ENCODE data around the gene FKBP5.

Gene FKBP5

GRCh38 chr6:35634316-35634715, 54.4 kb downstream of the FKBP5 start:
- Histone ChIP-seq H3K27ac (ENCODE audit: low read length) (no peak overlapping the region), H3K36me3 (replicated peaks; ENCODE audit: insufficient read depth, low read length) (no peaks in the 10 kb centered on the region)

GRCh38 chr6:35633579-35634089, 55.1 kb downstream of the FKBP5 start:
- no peaks in the 10 kb centered on the region for H3K27me3 ChIP-seq (replicated peaks; ENCODE audit: insufficient read depth, low read length)
- TF ChIP-seq EZH2phosphoT487 (IDR thresholded peaks at IDR 0.05; ENCODE audit: low read length) = no peak
- TF ChIP-seq EZH2 (optimal IDR thresholded peaks at IDR 0.05; ENCODE audit: low read depth, low read length) = no peak
- TF ChIP-seq CTCF (IDR thresholded peaks at IDR 0.05; ENCODE audit: low read length) = no peak
- H3K9me3 ChIP-seq (replicated peaks; ENCODE audit: insufficient read depth, low read length) = no peaks in the 10 kb centered on the region
- no peaks in the 10 kb centered on the region for H4K20me1 ChIP-seq (ENCODE audit: insufficient read depth, low read length)
- H3K4me1 ChIP-seq (ENCODE audit: low read length) = no peaks in the 10 kb centered on the region
- H3K4me3 ChIP-seq (ENCODE audit: low read length) = no peak overlapping the region
- no peak overlapping the region for H3K4me2 ChIP-seq (ENCODE audit: low read depth, low read length)
- H3K27ac ChIP-seq (ENCODE audit: low read length) = no peak overlapping the region
- H3K9ac ChIP-seq (ENCODE audit: low read length) = no peak overlapping the region
- H3K36me3 ChIP-seq (replicated peaks; ENCODE audit: insufficient read depth, low read length) = no peaks in the 10 kb centered on the region
- H3F3A ChIP-seq (ENCODE audit: insufficient read depth, low read length) = no peaks in the 10 kb centered on the region
- no peak overlapping the region for H2AFZ ChIP-seq (ENCODE audit: low read length)
- no peaks in the 10 kb centered on the region for H3K79me2 ChIP-seq (ENCODE audit: low read length)
- DNase-seq = no peak
- H3K9me2 ChIP-seq (replicated peaks; ENCODE audit: insufficient read depth, low read length) = no peaks in the 10 kb centered on the region

More at GRCh38 chr6:35634316-35634715, 54.4 kb downstream of the FKBP5 start:
- no peak for TF ChIP-seq CTCF (IDR thresholded peaks at IDR 0.05; ENCODE audit: low read length)
- TF ChIP-seq EZH2phosphoT487 (IDR thresholded peaks at IDR 0.05; ENCODE audit: low read length) = no peak
- TF ChIP-seq EZH2 (optimal IDR thresholded peaks at IDR 0.05; ENCODE audit: low read depth, low read length) = no peak
- Histone ChIP-seq H3K9me3 (replicated peaks; ENCODE audit: insufficient read depth, low read length) (no peaks in the 10 kb centered on the region), H3K4me2 (ENCODE audit: low read depth, low read length) (no peak overlapping the region), H3K4me1 (ENCODE audit: low read length) (no peaks in the 10 kb centered on the region), H3K27me3 (replicated peaks; ENCODE audit: insufficient read depth, low read length) (no peaks in the 10 kb centered on the region), H3K9ac (ENCODE audit: low read length) (no peak overlapping the region), H2AFZ (ENCODE audit: low read length) (no peak overlapping the region), H3K4me3 (ENCODE audit: low read length) (no peak overlapping the region), H3F3A (ENCODE audit: insufficient read depth, low read length) (no peaks in the 10 kb centered on the region), H3K79me2 (ENCODE audit: low read length) (no peaks in the 10 kb centered on the region), H3K9me2 (replicated peaks; ENCODE audit: insufficient read depth, low read length) (no peaks in the 10 kb centered on the region), H4K20me1 (ENCODE audit: insufficient read depth, low read length) (no peaks in the 10 kb centered on the region)
- DNase-seq = no peak

- Histone ChIP-seq H3K9me3 (replicated peaks; ENCODE audit: insufficient read depth, low read length) (no peaks in the 10 kb centered on the region), H3K9ac (ENCODE audit: low read length) (no peak overlapping the region), H3K9me2 (replicated peaks; ENCODE audit: insufficient read depth, low read length) (no peaks in the 10 kb centered on the region), H4K20me1 (ENCODE audit: insufficient read depth, low read length) (no peaks in the 10 kb centered on the region), H3F3A (ENCODE audit: insufficient read depth, low read length) (no peaks in the 10 kb centered on the region), H3K27ac (ENCODE audit: low read length) (no peak overlapping the region), H3K79me2 (ENCODE audit: low read length) (no peaks in the 10 kb centered on the region), H3K4me2 (ENCODE audit: low read depth, low read length) (no peak overlapping the region), H3K36me3 (replicated peaks; ENCODE audit: insufficient read depth, low read length) (no peaks in the 10 kb centered on the region), H3K4me3 (ENCODE audit: low read length) (no peak overlapping the region), H3K4me1 (ENCODE audit: low read length) (no peaks in the 10 kb centered on the region), H2AFZ (ENCODE audit: low read length) (no peak overlapping the region), H3K27me3 (replicated peaks; ENCODE audit: insufficient read depth, low read length) (no peaks in the 10 kb centered on the region)
- no peak for DNase-seq
- TF ChIP-seq CTCF (IDR thresholded peaks at IDR 0.05; ENCODE audit: low read length) = no peak
- TF ChIP-seq EZH2phosphoT487 (IDR thresholded peaks at IDR 0.05; ENCODE audit: low read length) = no peak
- no peak for TF ChIP-seq EZH2 (optimal IDR thresholded peaks at IDR 0.05; ENCODE audit: low read depth, low read length)
Measured at GRCh38 chr6:35629876-35630378, 58.8 kb downstream of the FKBP5 start.

Measured in MM.1S (cell line).